Mucosa of stomach (tissue), 1 donor: ENCODE measurements around the gene ATXN3.
"Not testable (repeated sequence)": the region's sequence is repeated elsewhere in the genome, so short reads cannot be mapped to it uniquely, and the experiment has no call there.

Experiments
- H3K27me3 ChIP-seq: one replicate; pipeline ENCODE4 v1.7.0; 2013; ENCODE audit warnings: mild to moderate bottlenecking, low read length; ENCODE audit not compliant: control insufficient read depth, insufficient read depth
- H3K36me3 ChIP-seq: one replicate; pipeline ENCODE4 v1.7.0; 2013; ENCODE audit warnings: low read length; ENCODE audit not compliant: control insufficient read depth, insufficient read depth
- H3K4me1 ChIP-seq: one replicate; pipeline ENCODE4 v1.7.0; 2013; ENCODE audit warnings: mild to moderate bottlenecking, low read length; ENCODE audit not compliant: control insufficient read depth, insufficient read depth
- H3K4me3 ChIP-seq: one replicate; pipeline ENCODE4 v1.7.0; 2013; ENCODE audit warnings: low read length
- H3K9ac ChIP-seq: one replicate; pipeline ENCODE4 v1.7.0; 2013; ENCODE audit warnings: mild to moderate bottlenecking, low read length, moderate library complexity
- H3K9me3 ChIP-seq: one replicate; pipeline ENCODE4 v1.7.0; 2013; ENCODE audit warnings: mild to moderate bottlenecking, low read length, moderate library complexity; ENCODE audit not compliant: control insufficient read depth
- donor health status: Pancreatic carcinoma.

The ATXN3 gene

GRCh38 chr14:92049221-92049620 is 57.2 kb downstream of the ATXN3 start:
- H3K4me1 ChIP-seq, H3K36me3 ChIP-seq, H3K9ac ChIP-seq, H3K27me3 ChIP-seq, H3K4me3 ChIP-seq, H3K9me3 ChIP-seq: not testable (repeated sequence)

- not testable (repeated sequence) for H3K36me3 ChIP-seq, H3K9ac ChIP-seq, H3K4me3 ChIP-seq, H3K27me3 ChIP-seq, H3K9me3 ChIP-seq, H3K4me1 ChIP-seq
Observed at GRCh38 chr14:92045904-92046303, 60.5 kb downstream of the ATXN3 start.

GRCh38 chr14:92041766-92042165 is 64.6 kb downstream of the ATXN3 start:
- H3K4me1 ChIP-seq, result peaks cover 14% of the 10 kb centered on the region
- not testable (repeated sequence) for H3K27me3 ChIP-seq, H3K36me3 ChIP-seq, H3K4me3 ChIP-seq, H3K9me3 ChIP-seq, H3K9ac ChIP-seq

- H3K4me3 ChIP-seq, result peak overlapping the region; percentile 48
- no peaks in the 10 kb centered on the region for H3K36me3 ChIP-seq
- H3K9me3 ChIP-seq, result no peaks in the 10 kb centered on the region
- no peaks in the 10 kb centered on the region for H3K27me3 ChIP-seq
- H3K9ac ChIP-seq, result no peak overlapping the region
- H3K4me1 ChIP-seq, result peaks cover 20% of the 10 kb centered on the region
Observed at GRCh38 chr14:92041203-92041602, 65.2 kb downstream of the ATXN3 start.

- Histone ChIP-seq H3K9me3 (no peaks in the 10 kb centered on the region), H3K4me1 (peaks cover 26% of the 10 kb centered on the region), H3K27me3 (no peaks in the 10 kb centered on the region), H3K9ac (peak overlapping the region; percentile 88), H3K4me3 (peak overlapping the region; percentile 48), H3K36me3 (no peaks in the 10 kb centered on the region)
Observed at GRCh38 chr14:92040431-92041051, 65.8 kb downstream of the ATXN3 start.

- H3K27me3 ChIP-seq, result no peaks in the 10 kb centered on the region
- H3K4me3 ChIP-seq, result peak within 1 kb of the TSS; percentile 48
- peaks cover 29% of the 10 kb centered on the region for H3K4me1 ChIP-seq
- H3K9me3 ChIP-seq, result no peaks in the 10 kb centered on the region
- H3K9ac ChIP-seq, result peak within 1 kb of the TSS; percentile 88
- no peaks in the 10 kb centered on the region for H3K36me3 ChIP-seq
Observed at GRCh38 chr14:92039719-92040430, 66.5 kb downstream of the ATXN3 start, which contains the start of gene TRIP11. TRIP11 (minus strand) TSS chr14:92040059; CDS start chr14:92039685, 374 bp downstream.

GRCh38 chr14:92039063-92039718 is 67.2 kb downstream of the ATXN3 start:
- Histone ChIP-seq H3K4me1 (peaks cover 32% of the 10 kb centered on the region), H3K9ac (peak overlapping the region; percentile 88), H3K9me3 (no peaks in the 10 kb centered on the region), H3K36me3 (no peaks in the 10 kb centered on the region), H3K27me3 (no peaks in the 10 kb centered on the region), H3K4me3 (peak overlapping the region; percentile 48)

- Histone ChIP-seq H3K4me1 (peaks cover 32% of the 10 kb centered on the region), H3K9me3 (no peaks in the 10 kb centered on the region), H3K9ac (peak overlapping the region; percentile 88), H3K27me3 (no peaks in the 10 kb centered on the region), H3K36me3 (no peaks in the 10 kb centered on the region), H3K4me3 (no peak overlapping the region)
Observed at GRCh38 chr14:92037989-92038388, 68.4 kb downstream of the ATXN3 start.

- Histone ChIP-seq H3K4me3 (no peak overlapping the region), H3K9me3 (no peaks in the 10 kb centered on the region), H3K9ac (no peak overlapping the region), H3K4me1 (peaks cover 25% of the 10 kb centered on the region), H3K36me3 (no peaks in the 10 kb centered on the region), H3K27me3 (no peaks in the 10 kb centered on the region)
Observed at GRCh38 chr14:92035890-92036289, 70.5 kb downstream of the ATXN3 start.

- Histone ChIP-seq H3K4me3 (no peak overlapping the region), H3K9ac (peak overlapping the region; percentile 50), H3K27me3 (no peaks in the 10 kb centered on the region), H3K36me3 (no peaks in the 10 kb centered on the region), H3K9me3 (no peaks in the 10 kb centered on the region), H3K4me1 (peaks cover 24% of the 10 kb centered on the region)
Observed at GRCh38 chr14:92033906-92034687, 72.3 kb downstream of the ATXN3 start.

- Histone ChIP-seq H3K9me3 (no peaks in the 10 kb centered on the region), H3K36me3 (no peaks in the 10 kb centered on the region), H3K9ac (peak overlapping the region; percentile 50), H3K4me3 (no peak overlapping the region), H3K27me3 (no peaks in the 10 kb centered on the region), H3K4me1 (peaks cover 24% of the 10 kb centered on the region)
Observed at GRCh38 chr14:92033433-92033832, 72.9 kb downstream of the ATXN3 start.
